Ascending aorta (tissue), 2 donors: Measurements from ENCODE around the gene TMUB1. TPM values are rescaled to one million over a fixed set of nuclear protein-coding genes. Genes with fewer than 3 reads are reported as not detected.
A peak's percentile ranks its signal among the peaks of the same experiment; 100 is the strongest.

Source experiments
- DNase-seq, 2 donors: peaks; one replicate each; pipeline ENCODE4 v3.0.0-alpha.2; 2019; ENCODE audit warnings: low spot score in 2 of 2
- H3K27ac ChIP-seq, 2 donors: fragments of 200-600 bp; sonication (generic); one replicate each; pipeline ENCODE4 v1.5.1; 2016 to 2017; ENCODE audit warnings: mild to moderate bottlenecking in 1 of 2
- H3K27me3 ChIP-seq: fragments of 200-600 bp; sonication (generic); one replicate; pipeline ENCODE4 v1.5.1; 2017
- H3K36me3 ChIP-seq, 2 donors: fragments of 200-600 bp; sonication (generic); one replicate each; pipeline ENCODE4 v1.5.1; 2016
- H3K4me1 ChIP-seq, 2 donors: fragments of 200-600 bp; sonication (generic); one replicate each; pipeline ENCODE4 v1.5.1; 2016 to 2017; ENCODE audit warnings: mild to moderate bottlenecking in 1 of 2
- H3K4me3 ChIP-seq, 2 donors: fragments of 200-600 bp; sonication (generic); one replicate each; pipeline ENCODE4 v1.5.1; 2016 to 2017; ENCODE audit warnings: mild to moderate bottlenecking in 1 of 2
- H3K9me3 ChIP-seq, 2 donors: fragments of 200-600 bp; sonication (generic); one replicate each; pipeline ENCODE4 v1.5.1; 2016
- intact Hi-C: fragments of 100-400 bp; cut with DNase I; formaldehyde crosslinking; loops from one replicate; pipeline ENCODE4 v1.15.1; 2023
- total RNA-seq: library from RNA; depleted of rRNA; stranded (reverse); fragments of >200 nt; gene quantifications from one replicate; pipeline ENCODE4 v1.1.0, GENCODE V29; 2016
- TF ChIP-seq, protein P1 (sequence below), 3 experiments: fragments of 200-600 bp in 2 of 3; fragments of 450-650 bp in 1 of 3; sonication (generic) in 2 of 3; IDR thresholded peaks; one replicate each; pipeline ENCODE4 v1.5.1; 2016 to 2019; ENCODE audit warnings: antibody characterized with exemption in 3 of 3, mild to moderate bottlenecking in 1 of 3, moderate library complexity in 1 of 3

TMUB1 gene
- total RNA-seq, 1 donor from 2014 or later: 143 TPM

DNA sequence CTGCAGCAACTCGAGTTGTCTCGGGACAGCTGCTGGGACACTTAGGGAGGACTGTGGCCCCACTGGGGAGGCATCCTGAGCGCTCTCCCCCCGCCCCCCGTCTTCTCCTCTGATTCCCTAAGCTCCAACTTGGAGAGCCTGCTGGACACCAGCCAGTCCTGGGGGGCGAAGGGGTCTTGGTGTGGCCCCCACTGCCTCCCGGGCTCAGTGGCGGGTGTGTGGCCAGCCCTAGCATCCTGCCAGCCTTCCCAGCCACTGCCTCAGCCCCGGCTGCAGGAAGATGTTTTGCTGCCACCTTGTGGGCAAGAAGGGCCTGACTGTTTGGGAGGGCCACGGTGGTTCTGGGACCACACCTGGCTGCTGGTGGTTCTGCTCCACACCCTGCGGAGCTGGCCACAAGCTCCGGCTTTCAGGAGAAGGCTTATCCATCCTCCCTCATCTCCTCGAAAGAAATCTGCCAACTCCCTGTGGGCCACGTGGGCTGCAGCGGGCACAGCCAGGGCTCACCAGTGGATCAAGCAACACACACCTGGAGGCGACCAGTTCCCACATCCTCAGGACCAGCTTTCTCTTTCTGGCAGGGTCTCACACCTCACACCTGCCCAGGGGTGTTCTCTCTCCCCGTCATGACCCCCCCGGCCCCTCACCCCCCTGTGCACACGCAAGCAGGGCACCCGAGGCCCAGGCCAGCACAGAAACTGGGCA is 27.8 kb upstream of the TMUB1 start:
- peaks cover 0 to 6% of the 10 kb centered on the region in 2 donors for H3K36me3 ChIP-seq
- peaks cover 0 to 2% of the 10 kb centered on the region in 2 donors for H3K4me1 ChIP-seq
- intact Hi-C loops: loop anchor here (1.0 to 5.0 kb wide), 6 partner anchors 24 to 213 kb away; partner anchors contain the start of gene ABCB8
- peak in 1 of 2 donors; percentile 87 for DNase-seq
- H3K27ac ChIP-seq: no peak overlapping the region
- no peaks in the 10 kb centered on the region for H3K27me3 ChIP-seq
- TF ChIP-seq, protein P1, sequence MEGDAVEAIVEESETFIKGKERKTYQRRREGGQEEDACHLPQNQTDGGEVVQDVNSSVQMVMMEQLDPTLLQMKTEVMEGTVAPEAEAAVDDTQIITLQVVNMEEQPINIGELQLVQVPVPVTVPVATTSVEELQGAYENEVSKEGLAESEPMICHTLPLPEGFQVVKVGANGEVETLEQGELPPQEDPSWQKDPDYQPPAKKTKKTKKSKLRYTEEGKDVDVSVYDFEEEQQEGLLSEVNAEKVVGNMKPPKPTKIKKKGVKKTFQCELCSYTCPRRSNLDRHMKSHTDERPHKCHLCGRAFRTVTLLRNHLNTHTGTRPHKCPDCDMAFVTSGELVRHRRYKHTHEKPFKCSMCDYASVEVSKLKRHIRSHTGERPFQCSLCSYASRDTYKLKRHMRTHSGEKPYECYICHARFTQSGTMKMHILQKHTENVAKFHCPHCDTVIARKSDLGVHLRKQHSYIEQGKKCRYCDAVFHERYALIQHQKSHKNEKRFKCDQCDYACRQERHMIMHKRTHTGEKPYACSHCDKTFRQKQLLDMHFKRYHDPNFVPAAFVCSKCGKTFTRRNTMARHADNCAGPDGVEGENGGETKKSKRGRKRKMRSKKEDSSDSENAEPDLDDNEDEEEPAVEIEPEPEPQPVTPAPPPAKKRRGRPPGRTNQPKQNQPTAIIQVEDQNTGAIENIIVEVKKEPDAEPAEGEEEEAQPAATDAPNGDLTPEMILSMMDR (IDR thresholded peaks at IDR 0.05): peak; percentile 69 to 91 (median 90)
- H3K4me3 ChIP-seq: no peak overlapping the region
- H3K9me3 ChIP-seq: no peaks in the 10 kb centered on the region

DNA sequence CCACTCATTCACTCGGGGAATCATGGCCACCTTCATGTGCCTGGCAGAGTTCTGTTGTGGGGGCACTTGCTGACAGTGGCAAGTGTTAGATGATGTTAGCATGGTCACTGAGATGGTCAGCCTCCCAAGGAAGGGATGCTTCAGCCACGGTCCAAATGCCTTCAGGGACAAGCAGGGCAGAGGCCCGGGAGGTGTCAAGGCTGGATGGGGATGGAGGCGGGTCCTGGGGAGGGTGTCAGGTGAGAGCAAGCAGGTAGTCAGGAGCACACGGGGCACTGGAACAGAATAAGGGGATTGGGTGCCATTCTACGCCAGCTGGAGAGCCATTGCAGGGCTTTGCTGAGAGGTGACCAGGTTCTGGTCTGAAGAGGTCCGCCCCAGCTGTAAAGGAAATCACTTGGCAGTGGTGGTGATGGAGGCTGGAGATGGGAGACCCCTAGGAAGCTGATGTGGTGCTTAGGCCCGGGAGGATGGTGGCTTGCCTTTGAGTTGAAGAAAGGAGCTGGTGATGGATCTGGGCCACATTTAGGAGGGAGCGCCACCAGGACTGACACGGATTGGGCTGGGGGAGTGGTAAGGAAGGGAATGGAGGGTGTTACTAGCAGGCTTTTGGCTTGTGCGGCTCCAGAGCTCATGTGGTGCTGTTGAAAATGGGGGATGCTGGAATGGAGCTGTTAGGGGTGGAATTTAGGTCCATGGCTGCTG is 27.1 kb upstream of the TMUB1 start:
- TF ChIP-seq, protein P1 (IDR thresholded peaks at IDR 0.05): no peak
- Histone ChIP-seq H3K27ac (peak overlapping the region in 1 of 2 donors; percentile 3), H3K9me3 (no peaks in the 10 kb centered on the region), H3K36me3 (peaks cover 0 to 6% of the 10 kb centered on the region in 2 donors), H3K4me3 (no peak overlapping the region), H3K27me3 (no peaks in the 10 kb centered on the region), H3K4me1 (no peaks in the 10 kb centered on the region)
- intact Hi-C loops: loop anchor here (2.0 to 5.0 kb wide), 4 partner anchors 50 to 148 kb away; partner anchors contain the start of gene ABCB8
- DNase-seq: no peak

DNA sequence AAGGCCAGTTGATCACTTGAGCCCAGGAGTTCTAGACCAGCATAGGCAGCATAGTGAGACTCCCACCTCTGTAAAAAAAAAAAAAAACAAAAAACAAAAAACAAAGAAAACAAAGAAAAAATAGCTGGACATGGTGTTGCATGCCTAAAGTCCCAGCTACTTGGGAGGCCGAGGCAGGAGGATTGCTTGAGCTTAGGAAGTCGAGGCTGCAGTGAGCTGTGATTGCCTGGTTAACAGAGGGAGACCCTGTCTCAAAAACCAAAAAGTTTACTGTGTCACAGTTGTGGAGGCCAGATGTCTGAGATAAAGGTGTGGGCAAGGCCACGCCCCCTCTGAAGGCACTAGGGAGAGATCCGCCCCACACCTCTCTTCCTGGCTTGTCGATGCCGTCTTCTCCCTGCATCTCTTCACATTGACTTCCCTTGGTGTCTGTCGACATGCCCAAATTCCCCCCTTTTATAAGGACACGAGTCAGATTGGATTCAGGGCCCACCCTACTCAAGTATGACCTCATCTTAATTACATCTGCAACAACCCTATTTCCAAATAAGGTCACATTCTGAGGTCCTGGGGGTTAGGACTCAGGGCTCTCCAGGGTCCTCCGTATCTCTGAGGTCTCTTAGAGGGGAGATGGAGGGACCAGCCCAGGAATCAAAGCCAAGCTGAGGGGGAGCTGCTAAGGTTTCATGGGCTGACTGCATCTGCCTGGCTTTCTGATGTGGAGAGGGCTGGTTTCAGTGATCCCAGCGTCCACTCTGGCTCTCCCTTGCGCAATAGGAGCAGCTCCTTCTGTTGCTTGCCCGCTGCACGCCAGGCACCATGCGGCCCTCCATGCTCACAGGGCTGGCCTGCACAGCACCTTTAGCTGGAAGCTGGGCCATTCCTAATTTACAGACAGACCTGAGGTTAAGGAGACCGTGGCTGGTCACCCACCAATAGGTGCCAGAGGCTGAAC is 26.1 kb upstream of the TMUB1 start:
- DNase-seq: no peak
- intact Hi-C loops: loop anchor here (2.0 to 5.0 kb wide), 4 partner anchors 49 to 147 kb away; partner anchors contain the start of gene ABCB8

DNA sequence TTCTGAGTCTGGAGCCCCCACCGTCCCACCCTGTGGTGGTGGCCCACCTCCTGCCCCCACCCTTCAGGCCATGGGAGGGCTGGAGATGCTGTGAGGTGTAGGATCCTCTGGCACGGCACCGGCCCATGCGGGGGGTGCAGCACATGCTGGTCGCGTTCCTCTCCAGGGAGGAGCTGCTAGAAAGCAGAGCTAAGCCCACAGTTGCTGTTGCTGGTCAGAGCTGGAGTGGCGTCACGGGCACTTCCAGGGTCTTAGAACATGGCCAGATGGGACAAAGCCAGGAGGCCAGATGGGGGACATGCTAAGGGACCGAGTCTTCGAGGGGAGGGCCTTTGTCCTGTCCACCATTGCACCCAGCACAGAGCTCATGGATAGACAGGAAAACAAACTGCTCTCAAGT is 24.6 kb upstream of the TMUB1 start:
- Histone ChIP-seq H3K4me3 (no peak overlapping the region), H3K4me1 (no peaks in the 10 kb centered on the region), H3K27ac (no peak overlapping the region), H3K9me3 (no peaks in the 10 kb centered on the region), H3K36me3 (peaks cover 0 to 13% of the 10 kb centered on the region in 2 donors), H3K27me3 (no peaks in the 10 kb centered on the region)
- intact Hi-C loops: no loop called here
- no peak for DNase-seq
- TF ChIP-seq, protein P1 (IDR thresholded peaks at IDR 0.05): no peak

More for the DNA sequence above, 26.1 kb upstream of the TMUB1 start:
- no peak overlapping the region for H3K4me3 ChIP-seq
- H3K4me1 ChIP-seq: no peaks in the 10 kb centered on the region
- peaks cover 0 to 9% of the 10 kb centered on the region in 2 donors for H3K36me3 ChIP-seq
- TF ChIP-seq, protein P1 (IDR thresholded peaks at IDR 0.05): no peak
- no peaks in the 10 kb centered on the region for H3K27me3 ChIP-seq
- peak overlapping the region in 1 of 2 donors; percentile 3 for H3K27ac ChIP-seq
- no peaks in the 10 kb centered on the region for H3K9me3 ChIP-seq
